ENCODE results near the gene NR1D1. TPM values are rescaled to one million over a fixed set of nuclear protein-coding genes. Genes with fewer than 3 reads are reported as not detected.

NR1D1 gene
- total RNA-seq, 2 experiments from 2014 or later, result 6.0 to 6.5 TPM

GRCh38 chr17:40135817-40136216, 35.4 kb upstream of the NR1D1 start:
- Mint-ChIP-seq H3K4me3 (no peak overlapping the region), H3K4me1 (ENCODE audit: low read depth) (peaks cover 28% of the 10 kb centered on the region), H3K27ac (peak overlapping the region; percentile 72), H3K36me3 (ENCODE audit: low read depth) (peaks cover 58% of the 10 kb centered on the region), H3K27me3 (no peaks in the 10 kb centered on the region), H3K9me3 (no peaks in the 10 kb centered on the region)
- ChIA-PET CTCF (interaction anchor here (5.4 kb wide), 1 partner anchor 23 kb away, joined by 37 read pairs; no protein-coding TSS in a partner anchor), POLR2A (interaction anchor here (1.7 kb wide), 1 partner anchor 36 kb away, joined by 6 read pairs; the partner anchor contains the start of gene NR1D1)
- ATAC-seq, result no peak
- intact Hi-C loops (cut with micrococcal nuclease), result no loop called here
- DNase-seq, result no peak
- no peak for TF ChIP-seq CTCF (IDR thresholded peaks at IDR 0.05)

GRCh38 chr17:40134184-40134583, 33.8 kb upstream of the NR1D1 start:
- DNase-seq, result no peak
- H3K27me3 Mint-ChIP-seq, result no peaks in the 10 kb centered on the region
- no peak for TF ChIP-seq CTCF (IDR thresholded peaks at IDR 0.05)
- H3K36me3 Mint-ChIP-seq (ENCODE audit: low read depth), result peaks cover 71% of the 10 kb centered on the region
- no peak for ATAC-seq
- peaks cover 25% of the 10 kb centered on the region for H3K4me1 Mint-ChIP-seq (ENCODE audit: low read depth)
- CTCF ChIA-PET, result interaction anchor here (0.8 to 3.4 kb wide), 6 partner anchors 10 to 121 kb away, joined by 3 to 19 read pairs (median 7); no protein-coding TSS in a partner anchor
- H3K27ac Mint-ChIP-seq, result peak overlapping the region; percentile 72
- H3K4me3 Mint-ChIP-seq, result no peak overlapping the region
- no peaks in the 10 kb centered on the region for H3K9me3 Mint-ChIP-seq
- POLR2A ChIA-PET, result interaction anchor here (1.0 to 3.5 kb wide), 4 partner anchors 10 to 34 kb away, joined by 3 to 31 read pairs (median 8); partner anchors contain the start of gene NR1D1
- intact Hi-C loops (cut with micrococcal nuclease), result no loop called here

GRCh38 chr17:40130352-40131042, 30.1 kb upstream of the NR1D1 start:
- ChIA-PET POLR2A (interaction anchor here (0.6 to 2.6 kb wide), 3 partner anchors 13 to 22 kb away, joined by 3 to 10 read pairs (median 3); no protein-coding TSS in a partner anchor), CTCF (interaction anchor here (1.5 kb wide), 2 partner anchors 20 to 37 kb away, joined by 3 read pairs; no protein-coding TSS in a partner anchor)
- intact Hi-C loops (cut with micrococcal nuclease), result no loop called here

GRCh38 chr17:40129498-40129897, 29.1 kb upstream of the NR1D1 start:
- Mint-ChIP-seq H3K4me1 (ENCODE audit: low read depth) (peaks cover 18% of the 10 kb centered on the region), H3K27ac (no peak overlapping the region), H3K36me3 (ENCODE audit: low read depth) (peaks cover 67% of the 10 kb centered on the region), H3K4me3 (no peak overlapping the region), H3K9me3 (no peaks in the 10 kb centered on the region), H3K27me3 (no peaks in the 10 kb centered on the region)
- DNase-seq, result no peak
- POLR2A ChIA-PET, result interaction anchor here (0.6 to 2.6 kb wide), 2 partner anchors 16 to 23 kb away, joined by 3 to 10 read pairs; no protein-coding TSS in a partner anchor
- intact Hi-C loops (cut with micrococcal nuclease), result no loop called here
- ATAC-seq, result no peak
- no peak for TF ChIP-seq CTCF (IDR thresholded peaks at IDR 0.05)
- CTCF ChIA-PET, result interaction anchor here (1.3 to 1.5 kb wide), 3 partner anchors 16 to 38 kb away, joined by 3 to 5 read pairs (median 3); no protein-coding TSS in a partner anchor

More at GRCh38 chr17:40130352-40131042, 30.1 kb upstream of the NR1D1 start:
- DNase-seq (no peak), ATAC-seq (no peak)
- Mint-ChIP-seq H3K9me3 (no peaks in the 10 kb centered on the region), H3K4me1 (ENCODE audit: low read depth) (peaks cover 14% of the 10 kb centered on the region), H3K36me3 (ENCODE audit: low read depth) (peaks cover 73% of the 10 kb centered on the region), H3K27me3 (no peaks in the 10 kb centered on the region), H3K4me3 (no peak overlapping the region), H3K27ac (peak overlapping the region; percentile 18)
- TF ChIP-seq CTCF (IDR thresholded peaks at IDR 0.05), result no peak
